Breast epithelium (tissue), 4 donors: ENCODE data around the gene CCDC15. TPM values are rescaled to one million over a fixed set of nuclear protein-coding genes. Genes with fewer than 3 reads are reported as not detected.

Experiments used
- DNase-seq, 2 donors: peaks; one replicate each; pipeline ENCODE4 v3.0.0-alpha.2; 2019; ENCODE audit warnings: low spot score in 2 of 2
- H3K27ac ChIP-seq, 2 donors: fragments of 200-600 bp; sonication (generic) in 1 of 2; one replicate each; pipeline ENCODE4 v1.5.1; 2016 to 2019; ENCODE audit warnings: mild to moderate bottlenecking in 1 of 2
- H3K27me3 ChIP-seq, 2 donors: fragments of 200-600 bp; sonication (generic) in 1 of 2; one replicate each; pipeline versions ENCODE4 v1.5.1 to v1.6.0; 2017 to 2019; ENCODE audit warnings: control low read depth in 1 of 2, mild to moderate bottlenecking in 1 of 2
- H3K36me3 ChIP-seq: fragments of 200-600 bp; one replicate; pipeline ENCODE4 v1.5.1; 2019
- H3K4me1 ChIP-seq, 2 donors: fragments of 200-600 bp; sonication (generic); one replicate each; pipeline ENCODE4 v1.5.1; 2016 to 2019; ENCODE audit warnings: control low read depth in 1 of 2
- H3K4me3 ChIP-seq, 3 donors: fragments of 200-600 bp; sonication (generic); 1 replicate in 2 of 3; 2 replicates in 1 of 3; pipeline ENCODE4 v1.5.1; 2016 to 2019; ENCODE audit warnings: mild to moderate bottlenecking in 3 of 3, moderate library complexity in 2 of 3
- H3K9me3 ChIP-seq, 2 donors: fragments of 200-600 bp; sonication (generic) in 1 of 2; one replicate each; pipeline ENCODE4 v1.5.1; 2016 to 2019; ENCODE audit warnings: control low read depth in 1 of 2
- CTCF ChIP-seq, 3 donors: fragments of 450-650 bp; IDR thresholded peaks; one replicate each; pipeline ENCODE4 v1.5.1; 2016 to 2017; ENCODE audit warnings: antibody characterized with exemption in 3 of 3, mild to moderate bottlenecking in 3 of 3, moderate library complexity in 3 of 3
- POLR2A ChIP-seq: fragments of 450-650 bp; IDR thresholded peaks from one replicate; pipeline ENCODE4 v1.6.1; 2016; ENCODE audit warnings: antibody characterized with exemption, mild to moderate bottlenecking, moderate library complexity
- POLR2AphosphoS5 ChIP-seq, 3 donors: sonication (generic); formaldehyde crosslinking; IDR thresholded peaks; one replicate each; pipeline ENCODE4 v1.6.1; 2017; ENCODE audit warnings: antibody characterized with exemption in 3 of 3
- intact Hi-C: fragments of 100-400 bp; cut with DNase I; formaldehyde crosslinking; loops from one replicate; pipeline ENCODE4 v1.15.1; 2023; ENCODE audit warnings: low total_unique reads
- total RNA-seq, 3 donors: library from RNA; depleted of rRNA; stranded (reverse); fragments of >200 nt; gene quantifications; one replicate each; pipeline ENCODE4 v1.1.0, GENCODE V29; 2016

CCDC15 gene
- total RNA-seq, 3 donors from 2014 or later = 2.1 to 4.4 (median 2.6) TPM

GRCh38 chr11:124941703-124942102, 12.3 kb upstream of the CCDC15 start:
- no peak for DNase-seq
- intact Hi-C loops = no loop called here
- H3K27me3 ChIP-seq = no peaks in the 10 kb centered on the region

GRCh38 chr11:124942466-124943253, 11.3 kb upstream of the CCDC15 start:
- Histone ChIP-seq H3K4me3 (no peak overlapping the region), H3K9me3 (no peaks in the 10 kb centered on the region), H3K36me3 (no peaks in the 10 kb centered on the region), H3K27ac (no peak overlapping the region), H3K27me3 (no peaks in the 10 kb centered on the region), H3K4me1 (no peaks in the 10 kb centered on the region)
- intact Hi-C loops = no loop called here
- TF ChIP-seq POLR2A (no peak), POLR2AphosphoS5 (IDR thresholded peaks at IDR 0.05) (no peak), CTCF (IDR thresholded peaks at IDR 0.05) (no peak)
- no peak for DNase-seq

More at GRCh38 chr11:124941703-124942102, 12.3 kb upstream of the CCDC15 start:
- H3K36me3 ChIP-seq = no peaks in the 10 kb centered on the region
- no peaks in the 10 kb centered on the region for H3K9me3 ChIP-seq
- no peak overlapping the region for H3K27ac ChIP-seq
- H3K4me1 ChIP-seq = no peaks in the 10 kb centered on the region
- H3K4me3 ChIP-seq = no peak overlapping the region
- no peak for TF ChIP-seq POLR2AphosphoS5 (IDR thresholded peaks at IDR 0.05)
- TF ChIP-seq CTCF (IDR thresholded peaks at IDR 0.05) = no peak
- no peak for TF ChIP-seq POLR2A

- no peak overlapping the region for H3K27ac ChIP-seq
- H3K4me3 ChIP-seq = no peak overlapping the region
- no peaks in the 10 kb centered on the region for H3K9me3 ChIP-seq
- DNase-seq = no peak
- no peaks in the 10 kb centered on the region for H3K36me3 ChIP-seq
- no peak for TF ChIP-seq POLR2AphosphoS5 (IDR thresholded peaks at IDR 0.05)
- TF ChIP-seq CTCF (IDR thresholded peaks at IDR 0.05) = no peak
- TF ChIP-seq POLR2A = no peak
- intact Hi-C loops = no loop called here
- H3K4me1 ChIP-seq = no peaks in the 10 kb centered on the region
- H3K27me3 ChIP-seq = no peaks in the 10 kb centered on the region
Observed at GRCh38 chr11:124943254-124943616, 10.8 kb upstream of the CCDC15 start.

- Histone ChIP-seq H3K4me3 (no peak overlapping the region), H3K36me3 (no peaks in the 10 kb centered on the region), H3K4me1 (no peaks in the 10 kb centered on the region), H3K9me3 (no peaks in the 10 kb centered on the region), H3K27me3 (no peaks in the 10 kb centered on the region), H3K27ac (no peak overlapping the region)
- DNase-seq = no peak
- TF ChIP-seq POLR2AphosphoS5 (IDR thresholded peaks at IDR 0.05) (no peak), CTCF (IDR thresholded peaks at IDR 0.05) (no peak), POLR2A (no peak)
- intact Hi-C loops = no loop called here
Observed at GRCh38 chr11:124943741-124944140, 10.3 kb upstream of the CCDC15 start.

GRCh38 chr11:124944565-124944964, 9.4 kb upstream of the CCDC15 start:
- DNase-seq = no peak
- Histone ChIP-seq H3K9me3 (no peaks in the 10 kb centered on the region), H3K27ac (no peak overlapping the region), H3K4me1 (no peaks in the 10 kb centered on the region), H3K27me3 (no peaks in the 10 kb centered on the region), H3K36me3 (no peaks in the 10 kb centered on the region), H3K4me3 (no peak overlapping the region)
- intact Hi-C loops = no loop called here
- no peak for TF ChIP-seq POLR2A
- no peak for TF ChIP-seq CTCF (IDR thresholded peaks at IDR 0.05)
- TF ChIP-seq POLR2AphosphoS5 (IDR thresholded peaks at IDR 0.05) = no peak
